Measurements from ENCODE around the gene MRPL39.

DNA sequence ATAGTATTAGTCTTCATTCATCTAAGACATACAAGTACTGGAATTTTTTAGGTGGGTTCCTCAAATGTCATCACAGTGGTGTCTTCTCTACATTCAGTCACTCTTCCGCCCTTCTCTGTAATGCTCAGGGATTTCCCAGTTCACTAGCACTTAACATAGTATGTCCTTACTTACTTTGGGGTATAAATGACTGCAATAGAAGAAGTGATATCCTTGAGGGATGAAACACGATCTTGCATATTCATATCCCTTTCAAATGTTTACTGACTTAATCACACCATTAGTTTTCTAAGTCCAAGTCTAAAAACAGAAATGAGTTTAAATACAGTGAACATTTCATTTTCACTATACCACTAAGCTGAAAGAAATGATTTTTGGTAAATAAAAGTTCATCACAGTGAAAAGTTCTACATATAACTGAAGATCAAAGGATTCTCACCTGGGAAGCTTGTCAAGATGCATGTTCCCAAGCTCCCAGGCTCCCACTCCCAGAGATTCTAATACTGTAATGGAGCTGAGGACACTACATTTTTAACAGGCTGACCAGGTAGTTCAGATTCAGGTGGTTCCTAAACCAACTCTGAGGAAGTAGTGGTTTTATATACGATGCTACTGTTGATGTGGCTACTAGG lies 29.7 kb downstream of the MRPL39 start:
- TF ChIP-seq, protein P1, sequence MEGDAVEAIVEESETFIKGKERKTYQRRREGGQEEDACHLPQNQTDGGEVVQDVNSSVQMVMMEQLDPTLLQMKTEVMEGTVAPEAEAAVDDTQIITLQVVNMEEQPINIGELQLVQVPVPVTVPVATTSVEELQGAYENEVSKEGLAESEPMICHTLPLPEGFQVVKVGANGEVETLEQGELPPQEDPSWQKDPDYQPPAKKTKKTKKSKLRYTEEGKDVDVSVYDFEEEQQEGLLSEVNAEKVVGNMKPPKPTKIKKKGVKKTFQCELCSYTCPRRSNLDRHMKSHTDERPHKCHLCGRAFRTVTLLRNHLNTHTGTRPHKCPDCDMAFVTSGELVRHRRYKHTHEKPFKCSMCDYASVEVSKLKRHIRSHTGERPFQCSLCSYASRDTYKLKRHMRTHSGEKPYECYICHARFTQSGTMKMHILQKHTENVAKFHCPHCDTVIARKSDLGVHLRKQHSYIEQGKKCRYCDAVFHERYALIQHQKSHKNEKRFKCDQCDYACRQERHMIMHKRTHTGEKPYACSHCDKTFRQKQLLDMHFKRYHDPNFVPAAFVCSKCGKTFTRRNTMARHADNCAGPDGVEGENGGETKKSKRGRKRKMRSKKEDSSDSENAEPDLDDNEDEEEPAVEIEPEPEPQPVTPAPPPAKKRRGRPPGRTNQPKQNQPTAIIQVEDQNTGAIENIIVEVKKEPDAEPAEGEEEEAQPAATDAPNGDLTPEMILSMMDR (IDR thresholded peaks at IDR 0.05), result no peak
- TF ChIP-seq POLR2A (IDR thresholded peaks at IDR 0.05), result no peak

All from sigmoid colon (tissue), 3 donors.